Measurements from ENCODE around the gene NUCKS1.

Gene NUCKS1

DNA sequence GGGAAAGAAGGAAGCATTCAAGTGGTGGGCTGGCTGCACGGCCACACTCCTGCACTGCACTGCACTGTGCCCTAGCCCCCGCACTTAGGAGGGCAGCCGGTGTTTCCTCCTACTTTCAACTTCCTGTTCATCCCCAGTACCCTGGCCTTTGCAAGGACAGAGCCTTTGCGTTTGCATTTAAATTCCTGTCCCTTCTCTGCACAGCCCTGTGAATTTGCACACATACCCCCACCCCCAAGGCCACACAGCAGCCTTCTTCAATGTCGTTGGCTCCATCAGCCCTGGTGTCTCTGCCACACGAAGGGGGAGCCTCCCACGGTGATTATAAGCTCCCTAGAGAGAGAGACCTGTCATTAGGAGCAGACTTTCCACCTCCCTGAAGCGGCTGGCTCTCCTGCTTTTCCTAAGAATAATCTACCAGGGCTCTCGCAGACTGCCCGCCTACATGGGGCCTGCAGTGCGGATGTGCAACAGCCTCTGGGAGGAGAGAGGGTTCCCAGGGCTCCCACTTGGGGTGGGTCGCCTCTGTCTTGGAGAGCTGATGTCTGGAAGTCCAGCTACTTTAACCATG lies 56.5 kb downstream of the NUCKS1 start:
- DNase-seq = no peak

DNA sequence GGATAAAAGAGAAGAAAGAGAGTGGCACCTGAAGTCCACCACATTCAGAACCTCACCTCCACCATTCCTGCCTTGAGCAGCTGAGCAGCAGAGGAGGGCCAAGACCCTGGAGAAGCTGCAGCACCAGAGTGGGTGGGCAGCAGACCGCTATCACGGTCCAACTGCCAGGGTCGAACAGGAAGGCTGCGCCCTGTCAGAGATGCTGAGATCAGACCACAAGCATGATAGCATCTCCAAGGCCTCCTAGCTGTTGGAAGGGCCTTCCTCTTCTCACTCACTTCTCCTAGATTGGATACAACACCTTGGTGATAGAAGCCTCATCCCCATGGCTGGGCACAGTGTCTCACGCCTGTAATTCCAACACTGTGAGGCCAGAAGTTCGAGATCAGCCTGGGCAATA lies 57.6 kb downstream of the NUCKS1 start:
- no peak for DNase-seq

DNA sequence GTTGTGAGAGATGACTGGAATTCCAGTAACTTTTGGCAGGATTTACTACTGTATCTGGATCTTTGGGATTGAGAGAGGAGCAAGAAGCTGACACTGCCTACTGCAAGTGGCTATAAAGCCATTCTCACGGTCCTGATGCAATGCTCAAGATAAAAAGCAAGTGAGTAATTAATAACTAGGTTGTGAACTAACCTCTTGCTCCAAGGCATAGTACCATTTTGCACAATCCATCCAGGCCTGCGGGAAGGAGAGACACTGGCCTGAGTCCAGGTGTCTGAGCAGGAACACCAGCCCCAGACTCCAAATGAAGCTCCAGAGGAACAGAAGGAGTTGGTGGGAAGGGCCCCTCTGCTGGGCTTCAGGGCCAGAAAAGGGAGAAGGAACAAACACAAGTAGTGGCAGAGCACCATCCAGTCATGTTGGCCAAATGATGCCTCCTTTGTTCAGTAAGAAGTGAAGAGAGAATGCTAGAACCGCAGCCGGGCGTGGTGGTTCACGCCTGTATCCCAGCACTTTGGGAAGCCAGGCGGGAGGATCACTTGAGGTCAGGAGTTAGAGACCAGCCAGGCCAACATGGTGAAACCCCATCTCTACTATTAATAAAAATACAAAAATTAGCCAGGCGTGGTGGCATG lies 59.7 kb downstream of the NUCKS1 start:
- DNase-seq = no peak

DNA sequence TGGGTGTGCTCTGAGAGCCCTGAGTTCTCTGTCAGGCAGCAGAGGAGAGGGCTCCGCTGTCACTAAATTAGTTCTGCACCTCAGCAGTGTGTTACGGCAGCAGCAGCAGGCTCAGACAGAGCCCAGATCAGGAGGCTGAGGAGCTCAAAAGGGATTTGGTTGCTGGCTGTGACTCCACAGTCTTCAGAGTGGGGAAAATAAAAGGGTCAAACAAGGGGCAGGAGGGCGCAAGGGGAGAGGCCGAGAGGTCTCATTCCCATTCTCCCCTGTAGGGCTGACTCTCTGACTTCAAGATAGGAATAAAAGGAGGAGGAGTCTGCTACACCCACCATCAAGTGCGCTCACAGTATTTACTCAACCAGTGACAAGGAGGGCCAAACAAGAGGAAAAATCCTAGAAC lies 60.5 kb downstream of the NUCKS1 start:
- DNase-seq = no peak

DNA sequence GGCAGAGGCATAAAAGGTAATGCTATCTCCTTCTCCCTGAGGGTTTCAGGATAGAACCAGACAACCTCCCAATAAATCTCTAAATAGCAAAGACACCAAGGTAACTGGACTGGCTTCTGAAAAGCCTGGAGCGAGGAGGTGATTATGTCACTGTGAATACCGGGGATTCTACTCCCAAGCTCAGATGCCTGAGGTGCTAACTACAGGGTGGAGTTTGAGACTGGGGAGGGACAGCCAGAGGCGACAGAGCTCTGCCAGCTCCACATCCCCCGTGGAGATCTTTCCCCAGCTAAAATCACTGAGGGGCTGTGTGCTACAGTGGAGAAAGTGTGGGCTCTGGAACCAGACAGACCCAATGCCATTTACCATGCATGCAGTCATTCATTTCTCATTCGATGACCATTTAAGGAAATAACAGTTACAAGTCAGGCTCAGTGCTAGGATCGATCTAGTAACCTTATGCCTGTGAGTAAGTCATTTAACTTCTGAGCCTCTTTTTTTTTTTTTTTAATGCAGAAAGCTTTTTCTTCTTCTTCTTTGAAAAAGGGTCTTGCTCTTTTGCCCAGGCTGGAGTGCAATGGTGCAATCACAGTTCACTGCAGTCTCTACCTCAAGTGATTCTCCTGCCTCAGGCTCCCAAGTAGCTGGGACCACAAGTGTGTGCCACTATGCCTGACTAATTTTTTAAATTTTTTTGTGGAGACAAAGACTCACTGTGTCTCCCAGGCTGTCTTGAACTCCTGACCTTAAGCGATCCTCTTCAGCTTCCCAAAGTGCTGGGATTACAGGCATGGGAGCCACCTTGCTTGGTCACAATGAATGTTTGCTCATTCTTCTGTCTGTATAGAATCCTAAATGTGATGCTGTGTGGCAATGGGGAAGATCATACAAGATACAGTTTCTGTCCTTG lies 61.6 kb downstream of the NUCKS1 start:
- no peak for DNase-seq

DNA sequence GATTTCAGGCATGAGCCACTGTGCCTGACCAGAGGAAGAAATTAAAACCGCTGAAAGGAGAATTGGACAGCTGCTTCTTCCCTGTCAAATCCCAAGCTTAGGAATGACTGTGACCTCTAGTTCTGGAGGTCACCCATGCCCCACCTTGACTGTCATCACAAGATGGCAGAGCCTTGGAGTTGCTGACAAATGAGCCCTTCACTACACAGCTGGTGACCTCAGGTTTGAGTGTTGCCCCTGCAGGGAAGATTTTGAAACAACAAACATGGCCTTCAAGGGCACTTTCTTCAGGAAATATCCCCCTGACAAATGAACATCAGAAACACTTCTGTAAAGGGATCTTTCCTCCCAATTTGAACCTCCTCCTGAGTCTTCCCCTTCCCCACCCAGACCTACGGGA lies 62.7 kb downstream of the NUCKS1 start:
- no peak for DNase-seq

DNA sequence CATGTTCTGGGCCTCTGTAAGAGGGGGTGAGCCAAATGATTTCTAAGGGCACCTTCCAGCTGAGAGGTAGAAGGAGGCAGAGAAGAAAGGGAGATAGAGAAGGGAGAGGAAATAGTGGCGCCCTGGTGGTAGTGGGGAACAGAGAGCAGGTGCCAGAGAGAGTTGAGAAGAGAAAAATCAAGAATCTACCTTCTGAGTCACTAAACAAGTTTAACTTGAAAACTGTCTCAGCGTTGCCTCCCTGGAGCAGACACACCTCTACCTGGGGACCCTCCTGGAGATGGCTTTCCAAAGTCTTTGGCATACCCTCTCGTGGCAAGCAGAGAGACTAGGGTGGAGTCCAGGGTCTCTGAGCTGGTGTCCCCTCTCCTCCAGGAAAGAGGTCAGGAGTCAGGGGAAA lies 68.6 kb downstream of the NUCKS1 start:
- no peak for DNase-seq

DNA sequence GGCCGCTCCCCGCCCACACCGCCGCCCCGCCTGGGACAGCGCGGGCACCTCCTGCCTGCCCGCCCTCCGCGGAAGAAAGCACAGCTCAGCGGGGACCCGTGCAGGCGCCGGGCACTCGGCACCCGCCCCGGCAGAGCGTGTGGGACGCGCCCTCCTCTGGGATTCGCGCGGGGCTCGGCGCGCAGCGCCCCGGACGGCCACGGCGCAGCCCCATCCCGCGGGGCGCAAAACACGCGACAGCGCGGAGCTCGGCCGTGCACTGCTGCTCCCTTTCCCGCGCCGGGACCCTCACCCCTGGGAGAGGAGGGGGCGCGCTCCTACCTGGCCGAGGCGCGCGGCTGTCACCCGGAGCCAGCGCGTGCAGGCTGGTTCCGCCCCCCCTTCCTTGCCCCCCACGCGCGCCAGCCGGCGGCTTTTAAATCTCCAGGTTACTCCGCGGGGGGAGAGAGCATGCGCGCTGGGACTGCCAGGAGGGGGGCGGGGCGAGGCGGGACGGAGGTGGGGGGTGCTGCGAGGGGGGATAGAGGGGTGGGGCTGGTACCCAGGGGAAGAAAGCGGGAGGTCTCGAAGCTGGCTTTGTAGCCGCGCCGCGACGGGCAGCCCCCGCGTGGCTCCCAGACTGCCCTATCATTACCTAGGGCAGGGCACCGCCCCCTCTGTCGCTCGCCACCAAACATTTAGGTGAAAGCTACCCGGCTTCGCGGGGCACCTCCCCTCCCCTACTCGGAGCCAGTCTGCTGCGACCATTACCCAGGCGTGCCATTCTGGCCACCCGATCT lies 69.7 kb downstream of the NUCKS1 start, which contains the start of gene SLC45A3:
SLC45A3 (minus strand) TSS at position 437 of the 779 bp plus-strand sequence. CDS start 15,853 bp downstream, outside the sequence.
- no peak for DNase-seq

DNA sequence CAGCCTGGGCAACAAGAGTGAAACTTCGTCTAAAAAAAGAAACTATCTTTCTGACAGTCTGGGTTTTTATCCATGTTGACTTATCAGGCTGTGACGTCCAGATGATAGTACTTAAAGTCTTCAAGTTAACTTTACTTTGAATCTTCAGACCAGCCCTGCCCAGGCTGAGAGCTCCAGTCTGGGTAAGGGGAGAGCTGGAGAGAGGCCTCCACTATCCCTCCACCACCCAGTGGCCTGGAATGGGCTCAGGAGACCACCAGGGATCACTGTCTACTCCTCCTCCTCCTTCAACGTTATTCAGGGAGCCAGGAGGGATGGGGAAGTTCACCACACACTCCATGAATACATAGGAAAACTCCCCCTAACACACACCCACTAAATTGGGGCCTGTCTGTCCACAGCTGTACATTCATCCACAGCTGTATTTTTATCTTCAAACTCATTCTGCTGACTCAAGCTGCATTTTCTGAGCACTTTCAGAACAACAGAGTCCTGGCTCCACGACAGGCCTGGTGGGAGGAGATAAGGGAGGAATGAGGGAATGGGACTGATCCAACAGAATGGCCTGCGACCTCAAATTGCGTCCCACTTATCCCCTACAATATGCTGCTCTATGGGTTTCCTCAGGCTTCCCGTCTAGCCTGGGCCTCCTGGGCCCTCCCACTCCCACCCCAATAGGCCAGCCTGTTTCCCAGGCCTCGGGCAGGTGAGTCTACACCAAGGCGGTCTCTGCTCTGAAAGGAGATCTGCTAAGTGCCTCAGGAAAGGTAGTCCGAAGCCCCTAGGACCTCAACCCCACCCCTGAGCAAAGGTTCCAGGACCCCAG lies 71.5 kb downstream of the NUCKS1 start:
- no peak for DNase-seq

DNA sequence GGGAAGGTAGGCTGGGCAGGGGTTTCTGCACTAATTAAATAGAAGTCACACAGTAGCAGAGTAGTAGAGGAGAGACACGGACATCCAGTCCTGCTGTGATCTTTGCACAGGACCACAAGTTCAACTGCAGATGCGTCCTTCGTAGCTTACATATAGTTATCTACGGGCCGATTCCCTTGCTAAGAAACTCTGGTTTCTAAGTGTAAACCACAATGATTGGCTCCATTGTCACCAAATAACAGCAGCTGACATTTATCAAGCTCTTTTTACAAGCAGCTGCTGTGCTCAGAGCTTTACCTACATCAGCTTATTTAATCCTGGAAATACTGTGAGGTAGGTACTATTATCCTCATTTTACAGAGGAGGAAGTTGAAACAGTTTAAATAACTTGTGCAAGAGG lies 72.8 kb downstream of the NUCKS1 start:
- DNase-seq = no peak

DNA sequence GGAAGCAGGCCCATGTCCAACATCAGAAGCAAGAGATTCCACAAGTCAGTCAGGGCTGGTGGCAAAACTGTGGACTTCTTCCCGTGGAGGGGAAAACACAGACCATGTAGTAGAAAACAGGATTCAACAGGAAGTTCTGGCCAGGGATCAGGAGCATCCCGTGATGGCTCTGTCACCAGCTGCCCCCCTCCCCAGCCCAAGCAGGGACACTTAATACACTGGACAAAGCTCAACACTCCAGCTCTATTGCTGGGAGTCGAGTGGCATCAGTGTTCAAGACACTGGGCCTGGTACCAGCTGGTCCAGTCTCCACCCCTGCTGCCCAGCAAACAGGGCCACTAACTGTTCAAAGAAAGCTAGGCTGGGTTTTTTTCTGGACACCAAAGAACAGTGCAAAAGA lies 73.4 kb downstream of the NUCKS1 start:
- DNase-seq = no peak

DNA sequence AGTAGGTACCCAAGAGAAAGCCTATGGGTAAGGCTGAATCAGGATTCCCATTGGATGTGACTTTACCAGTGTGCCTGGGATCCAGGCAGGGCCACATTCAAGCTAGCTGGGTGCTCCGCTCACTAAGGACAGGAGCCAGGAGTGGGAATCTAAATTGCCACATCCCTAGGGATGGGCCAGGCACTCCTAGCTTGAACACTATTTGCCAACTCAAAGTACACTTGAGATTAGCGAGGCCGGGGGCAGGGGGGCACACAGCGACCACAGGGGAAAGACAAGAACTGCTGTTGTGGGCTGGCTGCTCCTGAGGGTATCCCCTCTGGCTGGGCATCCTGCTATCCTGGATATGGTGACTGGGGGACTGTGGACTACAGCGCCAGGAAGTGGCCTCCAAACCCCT lies 74.0 kb downstream of the NUCKS1 start:
- DNase-seq = no peak

DNA sequence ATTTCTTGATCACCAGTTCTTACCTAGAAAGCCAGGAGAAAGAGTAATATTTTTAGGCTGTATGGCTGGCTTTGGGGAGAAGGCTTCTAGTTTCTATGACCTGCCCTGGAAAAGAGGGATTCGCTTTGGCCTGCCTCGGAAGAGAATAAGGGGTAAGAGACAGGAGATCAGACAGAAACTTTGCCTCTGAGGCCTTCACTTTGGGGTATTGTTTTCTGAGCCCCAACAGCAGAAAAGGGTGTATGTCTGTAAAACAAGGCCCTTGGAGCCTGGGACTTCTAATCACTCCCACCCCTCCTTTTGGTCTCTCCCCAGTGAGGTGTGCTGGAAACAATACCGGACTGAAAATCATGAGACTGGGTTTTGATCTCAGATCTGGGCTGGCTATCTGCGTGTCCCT lies 74.7 kb downstream of the NUCKS1 start:
- DNase-seq = no peak

DNA sequence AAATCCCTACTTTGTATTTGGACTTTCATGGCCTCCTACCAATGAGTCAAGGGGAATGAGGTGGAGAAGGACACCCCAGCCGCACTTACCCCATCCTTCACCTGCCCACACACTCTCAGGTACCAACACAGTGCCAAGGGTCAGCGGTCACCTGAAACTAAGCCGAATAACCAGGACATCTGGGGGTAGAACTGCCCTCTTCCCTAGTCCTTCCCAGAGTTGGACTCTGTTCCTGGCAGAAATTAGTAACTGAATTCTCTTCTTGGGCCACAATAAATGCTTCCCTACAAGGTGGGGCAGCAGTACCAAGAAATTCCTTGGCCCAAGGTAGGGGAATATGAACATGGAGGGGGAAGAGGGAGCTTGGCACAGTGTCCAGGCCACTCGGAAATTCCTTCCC lies 77.0 kb downstream of the NUCKS1 start:
- no peak for DNase-seq

DNA sequence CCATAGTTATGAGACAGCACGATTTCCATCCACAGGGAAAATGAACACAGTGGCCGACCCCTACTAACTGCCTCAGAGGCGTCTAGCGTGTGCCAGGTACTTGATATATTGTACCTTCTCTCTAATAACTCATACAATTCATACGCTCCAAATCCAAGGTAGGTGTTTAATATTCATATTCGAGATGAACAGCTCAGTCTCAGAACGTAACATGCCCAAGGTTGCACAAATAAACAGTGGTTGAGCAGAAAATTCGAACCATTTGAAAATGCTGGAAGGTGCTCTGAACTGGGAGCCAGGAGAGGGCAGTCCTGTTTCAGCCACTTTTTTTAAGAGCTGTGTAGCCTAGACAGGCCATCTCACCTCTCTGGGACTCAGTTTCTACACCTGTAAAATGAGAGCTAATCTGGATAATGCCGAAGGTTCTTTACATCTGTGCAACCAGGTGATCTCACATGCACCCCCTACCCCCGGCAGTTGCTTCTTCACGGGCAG lies 77.5 kb downstream of the NUCKS1 start:
- no peak for DNase-seq

DNA sequence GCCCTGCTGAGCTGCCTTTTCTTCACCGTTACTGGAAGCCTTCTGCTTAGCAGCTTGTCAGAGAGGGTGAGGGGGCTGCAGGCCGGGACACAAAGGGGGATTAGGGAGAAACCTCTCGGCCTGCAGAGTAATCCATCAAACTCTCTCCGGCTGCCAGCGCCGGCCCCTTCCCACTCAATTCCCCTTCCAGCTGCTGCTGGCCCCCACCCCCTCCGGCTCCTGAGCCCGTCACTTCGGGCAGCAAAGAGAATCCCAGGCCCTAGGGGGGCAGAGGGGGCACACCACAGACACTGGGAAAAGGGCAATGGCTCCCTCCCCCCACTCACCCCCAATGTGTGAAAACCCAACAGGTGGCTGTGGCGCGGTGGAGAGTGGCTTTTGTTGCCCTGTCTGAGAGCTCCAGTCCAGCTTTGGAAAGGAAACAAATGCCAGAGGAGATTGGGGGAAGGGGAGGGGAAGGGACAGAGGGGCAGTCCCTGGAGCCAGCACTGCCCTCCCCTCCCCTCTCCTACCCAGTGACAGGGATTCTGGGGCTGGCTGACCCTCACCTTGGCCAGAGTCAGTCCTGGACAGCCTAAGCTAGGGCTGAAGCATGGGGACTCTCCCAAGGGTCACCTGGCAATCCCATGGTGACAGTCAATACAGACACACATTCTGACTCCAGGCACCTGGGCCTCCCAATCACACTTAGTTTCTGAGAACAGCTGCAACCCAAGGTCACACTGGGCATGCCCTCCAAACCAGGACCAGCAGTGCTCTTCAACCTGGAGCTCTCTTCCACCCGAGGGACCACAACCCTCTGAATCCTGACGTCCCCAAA lies 79.2 kb downstream of the NUCKS1 start:
- DNase-seq = no peak

DNA sequence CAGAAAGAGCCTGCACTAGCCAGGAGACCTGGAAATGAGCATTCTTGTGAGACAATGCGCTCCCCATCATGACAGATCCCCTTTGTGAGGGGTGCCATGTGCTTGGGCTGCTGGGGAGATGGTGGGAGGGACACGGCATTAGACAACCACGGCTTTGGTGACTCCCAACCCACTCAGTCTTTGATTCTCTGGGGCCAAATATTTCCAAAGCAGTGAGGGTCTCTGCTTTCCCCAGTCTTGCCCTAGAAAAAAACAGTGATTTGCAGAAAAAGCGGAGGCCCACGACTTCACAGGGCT lies 79.9 kb downstream of the NUCKS1 start:
- DNase-seq = no peak

DNA sequence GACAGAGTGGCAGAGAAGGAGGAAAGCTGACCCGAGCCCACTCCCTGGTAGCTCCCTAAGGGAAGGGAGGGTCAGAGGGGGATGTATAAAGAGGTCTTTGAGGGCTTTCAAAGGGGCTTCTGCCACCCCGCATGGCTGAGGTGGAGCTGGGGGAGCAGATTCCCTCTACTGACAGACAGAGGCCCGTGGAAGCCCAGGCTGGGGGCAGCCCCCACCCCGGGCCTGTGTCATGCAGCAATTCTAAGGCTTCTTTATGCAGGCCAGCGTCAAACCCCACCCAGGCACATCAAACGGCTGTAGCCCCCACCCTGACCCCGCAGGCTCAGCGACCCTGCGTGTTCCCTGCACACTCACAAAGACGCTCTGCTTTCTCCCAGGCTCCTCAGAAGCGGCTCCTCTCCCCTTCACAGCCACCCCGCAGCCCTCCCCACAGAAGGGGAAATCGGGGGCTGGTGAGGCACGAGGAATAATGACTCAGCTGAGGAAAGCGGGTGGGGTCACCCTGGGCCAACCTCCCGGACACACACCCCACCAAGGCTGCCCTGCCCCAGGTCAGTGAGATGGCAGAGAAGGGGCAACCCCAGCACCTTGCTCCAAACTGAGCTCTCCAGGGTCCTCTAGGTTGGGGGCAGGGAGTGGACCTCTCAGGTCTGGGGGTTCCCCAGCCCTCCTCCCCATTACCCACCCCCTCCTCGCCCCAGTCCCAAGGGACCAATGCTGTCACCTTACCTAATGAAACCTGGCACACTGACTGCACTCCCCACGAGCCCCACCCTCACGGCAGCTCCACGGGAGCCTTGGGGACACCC lies 80.4 kb downstream of the NUCKS1 start:
- DNase-seq = no peak

DNA sequence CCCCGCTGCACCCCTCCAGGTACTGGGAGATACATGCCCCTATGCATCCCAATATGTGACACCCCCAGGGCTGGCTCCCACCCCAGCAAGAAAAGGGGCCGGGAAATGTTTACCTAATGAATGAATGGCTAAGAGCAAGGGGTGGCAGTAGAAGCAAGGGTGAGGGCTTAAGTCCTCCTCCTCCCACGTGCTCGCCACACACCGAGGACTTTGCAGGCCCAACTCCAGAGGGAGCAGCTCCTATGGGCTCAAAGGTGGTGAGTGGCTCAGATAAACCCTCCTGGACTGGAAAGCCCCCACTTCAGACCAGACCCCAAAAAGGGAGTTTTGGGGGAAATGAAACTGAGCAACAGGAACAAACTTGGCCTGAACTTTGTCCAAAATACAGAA lies 81.0 kb downstream of the NUCKS1 start:
- no peak for DNase-seq

DNA sequence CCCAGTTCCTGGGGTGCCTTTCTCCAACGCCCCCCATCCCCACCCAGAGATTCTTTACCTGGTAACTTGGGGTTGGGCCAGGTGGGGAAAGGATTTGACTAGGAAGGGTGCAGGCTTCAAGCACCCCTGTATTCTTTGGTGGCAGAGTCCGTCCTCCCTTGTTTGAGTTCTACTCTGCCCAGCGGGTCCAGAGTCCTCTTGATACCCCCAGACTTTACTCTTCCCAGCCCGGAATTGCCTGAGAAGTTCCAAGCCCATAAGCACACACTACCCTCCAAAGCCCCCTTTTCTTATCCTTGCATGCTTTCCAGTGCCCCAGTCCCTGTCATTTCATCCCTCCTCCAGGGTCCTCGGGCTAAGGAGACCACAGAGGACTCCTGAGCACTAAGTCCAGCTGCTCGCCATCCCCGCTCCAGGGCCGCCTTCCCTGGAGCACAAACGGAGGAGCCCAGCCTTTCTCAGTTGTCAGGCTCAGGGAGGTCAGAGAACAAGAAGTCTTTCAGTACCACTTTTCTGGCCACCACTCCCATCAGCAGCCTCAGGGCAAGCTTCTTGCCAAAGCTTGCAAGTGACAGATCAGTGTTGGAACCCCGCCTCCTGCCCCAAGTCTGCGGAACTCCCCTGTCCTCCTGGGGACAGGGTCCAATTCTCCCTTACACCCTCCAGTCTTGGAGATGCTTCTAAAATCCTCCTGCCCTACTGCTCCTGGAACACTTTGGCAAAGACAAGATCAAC lies 81.9 kb downstream of the NUCKS1 start:
- no peak for DNase-seq
